Panc1 (cell line): ENCODE results near the gene TPRG1L. TPM values are rescaled to one million over a fixed set of nuclear protein-coding genes. Genes with fewer than 3 reads are reported as not detected.

ENCODE experiments used
- ATAC-seq: fragments of 200-7000 bp; cut with Tn5 transposase; 2 replicates; pipeline ENCODE4 v1.9.1; 2020; ENCODE audit warnings: mild to moderate bottlenecking, moderate library complexity
- BruUV-seq: library from RNA; stranded (reverse); fragments of 400-500 nt; replicated peaks from 2 replicates; lab custom pipeline; 2021; lab: Mats Ljungman, UMichigan
- CTCF ChIA-PET: fragments of 300-600 bp; sonication (Branson Sonifier 250); formaldehyde crosslinking; loops from one replicate; lab custom pipeline; 2022; ENCODE audit warnings: antibody characterized with exemption; lab: Charles Lee
- POLR2A ChIA-PET: fragments of 300-600 bp; sonication (Branson Sonifier 250); formaldehyde crosslinking; loops from one replicate; lab custom pipeline; 2022; ENCODE audit warnings: antibody characterized with exemption; lab: Charles Lee
- DNase-seq: peaks from one replicate; pipeline ENCODE4 v3.0.0-alpha.2; 2010; ENCODE audit warnings: low read depth, low spot score
- H3K27ac ChIP-seq: 2 replicates; pipeline ENCODE4 v1.5.1; 2011; ENCODE audit warnings: mild to moderate bottlenecking, low read length, inconsistent platforms
- H3K27me3 ChIP-seq: fragments of 200-500 bp; sonication (Bioruptor generic); 2 replicates; pipeline ENCODE4 v1.6.0; 2014; ENCODE audit warnings: low read length, inconsistent platforms; ENCODE audit not compliant: control insufficient read depth, insufficient read depth
- H3K36me3 ChIP-seq: fragments of 200-500 bp; sonication (Bioruptor generic); 2 replicates; pipeline ENCODE4 v1.5.1; 2014; ENCODE audit warnings: inconsistent platforms, mild to moderate bottlenecking, low read length, moderate library complexity; ENCODE audit not compliant: control insufficient read depth, insufficient read depth
- H3K4me1 ChIP-seq: 2 replicates; pipeline ENCODE4 v1.5.1; 2011; ENCODE audit warnings: inconsistent platforms, mild to moderate bottlenecking, low read length, moderate library complexity; ENCODE audit not compliant: control insufficient read depth, insufficient read depth
- H3K4me3 ChIP-seq, 2 experiments: 2 replicates each; pipeline ENCODE4 v1.5.1; 2011 to 2012; ENCODE audit warnings: low read depth in 2 of 2, low read length in 2 of 2, mild to moderate bottlenecking in 2 of 2, inconsistent platforms in 1 of 2, moderate library complexity in 1 of 2
- H3K9me3 ChIP-seq: fragments of 200-500 bp; sonication (Bioruptor generic); 2 replicates; pipeline ENCODE4 v1.5.1; 2014; ENCODE audit warnings: low read depth, mild to moderate bottlenecking, inconsistent platforms, low read length, moderate library complexity; ENCODE audit not compliant: control insufficient read depth, insufficient read depth
- POLR2AphosphoS5 ChIP-seq: IDR thresholded peaks from 2 replicates; pipeline ENCODE4 v1.6.1; 2012; ENCODE audit warnings: mild to moderate bottlenecking, low read depth, low read length, moderate library complexity
- SIN3A ChIP-seq: IDR thresholded peaks from 2 replicates; pipeline ENCODE4 v1.6.1; 2012; ENCODE audit warnings: low read depth, mild to moderate bottlenecking, low read length, moderate library complexity, borderline replicate concordance; ENCODE audit not compliant: insufficient read depth
- TCF7L2 ChIP-seq: IDR thresholded peaks from 2 replicates; pipeline ENCODE4 v1.6.1; 2011; ENCODE audit warnings: mild to moderate bottlenecking, low read depth, low read length, inconsistent platforms
- in situ Hi-C: cut with HindIII; loops from 2 replicates; pipeline ENCODE4 v1.10.0; 2016; ENCODE audit warnings: low sequenced_read_pairs, low pct_unique_long_range_greater_than_20kb
- intact Hi-C: fragments of 100-400 bp; cut with micrococcal nuclease; formaldehyde crosslinking; loops from one replicate; pipeline ENCODE4 v1.10.0; 2022; ENCODE audit not compliant: unreplicated experiment
- total RNA-seq: library from RNA; stranded (reverse); gene quantifications from one replicate; pipeline ENCODE4 v1.2.1, GENCODE V29; 2021; ENCODE audit not compliant: unreplicated experiment
- TF ChIP-seq, protein P1 (sequence below): fragments of 450-650 bp; IDR thresholded peaks from 2 replicates; pipeline ENCODE4 v1.5.1; 2017; ENCODE audit warnings: mild to moderate bottlenecking
- TF ChIP-seq, protein P2 (sequence below), 2 experiments: IDR thresholded peaks; 2 replicates each; pipeline ENCODE4 v1.6.1; 2011 to 2012; ENCODE audit warnings: low read depth in 2 of 2, control low read depth in 1 of 2, low read length in 1 of 2, mild to moderate bottlenecking in 1 of 2, moderate library complexity in 1 of 2; ENCODE audit not compliant: insufficient read depth in 1 of 2

Gene TPRG1L
- total RNA-seq, 1 experiment from 2014 or later, result 57.5 TPM

DNA sequence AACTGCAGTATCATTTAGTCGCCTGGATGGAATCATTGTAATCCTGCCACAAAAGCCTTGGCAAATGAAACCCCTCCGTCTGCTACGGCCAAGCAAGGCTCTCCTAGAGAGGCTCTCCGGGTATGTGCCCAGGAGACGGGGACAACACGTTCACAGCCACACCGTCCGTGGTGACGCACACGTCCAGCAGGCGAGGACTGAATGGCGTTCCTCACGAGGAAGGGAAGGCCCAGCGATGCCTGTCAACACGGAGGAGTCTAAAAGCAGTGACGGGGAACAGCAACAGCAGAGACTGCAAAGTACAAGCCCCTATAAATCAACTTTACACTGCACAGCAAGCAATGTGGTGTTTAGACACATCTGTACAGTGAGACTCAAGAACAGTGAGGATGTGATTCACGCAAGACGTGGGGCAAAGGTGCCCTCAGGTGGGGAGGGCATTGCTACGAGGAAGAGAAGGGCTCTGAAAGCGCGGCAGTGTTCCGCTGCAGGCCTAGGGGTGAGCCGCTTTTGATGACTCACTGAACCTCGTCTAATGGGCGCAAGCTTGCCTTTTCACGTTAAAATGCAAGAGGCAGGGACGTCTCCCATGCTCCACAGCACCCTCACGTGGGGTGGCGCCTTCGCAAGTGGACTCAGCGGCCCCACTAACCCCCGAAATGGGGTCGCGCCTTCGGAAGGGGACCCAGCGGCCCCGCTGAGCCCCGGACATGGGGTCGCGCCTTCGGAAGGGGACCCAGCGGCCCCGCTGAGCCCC, 18.3 kb downstream of the TPRG1L start:
- intact Hi-C loops (no loop called here), in situ Hi-C loops (no loop called here)
- ChIA-PET CTCF (no interaction called here), POLR2A (no interaction called here)
- H3K4me1 ChIP-seq, result no peaks in the 10 kb centered on the region
- BruUV-seq, result no TSS peak
- ATAC-seq, result no peak
- no peak for TF ChIP-seq POLR2AphosphoS5
- TF ChIP-seq, protein P1, sequence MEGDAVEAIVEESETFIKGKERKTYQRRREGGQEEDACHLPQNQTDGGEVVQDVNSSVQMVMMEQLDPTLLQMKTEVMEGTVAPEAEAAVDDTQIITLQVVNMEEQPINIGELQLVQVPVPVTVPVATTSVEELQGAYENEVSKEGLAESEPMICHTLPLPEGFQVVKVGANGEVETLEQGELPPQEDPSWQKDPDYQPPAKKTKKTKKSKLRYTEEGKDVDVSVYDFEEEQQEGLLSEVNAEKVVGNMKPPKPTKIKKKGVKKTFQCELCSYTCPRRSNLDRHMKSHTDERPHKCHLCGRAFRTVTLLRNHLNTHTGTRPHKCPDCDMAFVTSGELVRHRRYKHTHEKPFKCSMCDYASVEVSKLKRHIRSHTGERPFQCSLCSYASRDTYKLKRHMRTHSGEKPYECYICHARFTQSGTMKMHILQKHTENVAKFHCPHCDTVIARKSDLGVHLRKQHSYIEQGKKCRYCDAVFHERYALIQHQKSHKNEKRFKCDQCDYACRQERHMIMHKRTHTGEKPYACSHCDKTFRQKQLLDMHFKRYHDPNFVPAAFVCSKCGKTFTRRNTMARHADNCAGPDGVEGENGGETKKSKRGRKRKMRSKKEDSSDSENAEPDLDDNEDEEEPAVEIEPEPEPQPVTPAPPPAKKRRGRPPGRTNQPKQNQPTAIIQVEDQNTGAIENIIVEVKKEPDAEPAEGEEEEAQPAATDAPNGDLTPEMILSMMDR, result no peak
- no peak for TF ChIP-seq SIN3A
- TF ChIP-seq TCF7L2, result no peak
- TF ChIP-seq, protein P2, sequence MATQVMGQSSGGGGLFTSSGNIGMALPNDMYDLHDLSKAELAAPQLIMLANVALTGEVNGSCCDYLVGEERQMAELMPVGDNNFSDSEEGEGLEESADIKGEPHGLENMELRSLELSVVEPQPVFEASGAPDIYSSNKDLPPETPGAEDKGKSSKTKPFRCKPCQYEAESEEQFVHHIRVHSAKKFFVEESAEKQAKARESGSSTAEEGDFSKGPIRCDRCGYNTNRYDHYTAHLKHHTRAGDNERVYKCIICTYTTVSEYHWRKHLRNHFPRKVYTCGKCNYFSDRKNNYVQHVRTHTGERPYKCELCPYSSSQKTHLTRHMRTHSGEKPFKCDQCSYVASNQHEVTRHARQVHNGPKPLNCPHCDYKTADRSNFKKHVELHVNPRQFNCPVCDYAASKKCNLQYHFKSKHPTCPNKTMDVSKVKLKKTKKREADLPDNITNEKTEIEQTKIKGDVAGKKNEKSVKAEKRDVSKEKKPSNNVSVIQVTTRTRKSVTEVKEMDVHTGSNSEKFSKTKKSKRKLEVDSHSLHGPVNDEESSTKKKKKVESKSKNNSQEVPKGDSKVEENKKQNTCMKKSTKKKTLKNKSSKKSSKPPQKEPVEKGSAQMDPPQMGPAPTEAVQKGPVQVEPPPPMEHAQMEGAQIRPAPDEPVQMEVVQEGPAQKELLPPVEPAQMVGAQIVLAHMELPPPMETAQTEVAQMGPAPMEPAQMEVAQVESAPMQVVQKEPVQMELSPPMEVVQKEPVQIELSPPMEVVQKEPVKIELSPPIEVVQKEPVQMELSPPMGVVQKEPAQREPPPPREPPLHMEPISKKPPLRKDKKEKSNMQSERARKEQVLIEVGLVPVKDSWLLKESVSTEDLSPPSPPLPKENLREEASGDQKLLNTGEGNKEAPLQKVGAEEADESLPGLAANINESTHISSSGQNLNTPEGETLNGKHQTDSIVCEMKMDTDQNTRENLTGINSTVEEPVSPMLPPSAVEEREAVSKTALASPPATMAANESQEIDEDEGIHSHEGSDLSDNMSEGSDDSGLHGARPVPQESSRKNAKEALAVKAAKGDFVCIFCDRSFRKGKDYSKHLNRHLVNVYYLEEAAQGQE (IDR thresholded peaks at IDR 0.05; ENCODE audit: insufficient read depth in 1 of 2, low read depth in 2 of 2, low read length in 1 of 2), result no peak
- H3K36me3 ChIP-seq, result peaks cover 3% of the 10 kb centered on the region; the same call in 1 of the 2 replicates
- no peaks in the 10 kb centered on the region for H3K27me3 ChIP-seq
- DNase-seq, result no peak
- H3K4me3 ChIP-seq, result no peak overlapping the region
- H3K9me3 ChIP-seq, result no peaks in the 10 kb centered on the region
- no peak overlapping the region for H3K27ac ChIP-seq

DNA sequence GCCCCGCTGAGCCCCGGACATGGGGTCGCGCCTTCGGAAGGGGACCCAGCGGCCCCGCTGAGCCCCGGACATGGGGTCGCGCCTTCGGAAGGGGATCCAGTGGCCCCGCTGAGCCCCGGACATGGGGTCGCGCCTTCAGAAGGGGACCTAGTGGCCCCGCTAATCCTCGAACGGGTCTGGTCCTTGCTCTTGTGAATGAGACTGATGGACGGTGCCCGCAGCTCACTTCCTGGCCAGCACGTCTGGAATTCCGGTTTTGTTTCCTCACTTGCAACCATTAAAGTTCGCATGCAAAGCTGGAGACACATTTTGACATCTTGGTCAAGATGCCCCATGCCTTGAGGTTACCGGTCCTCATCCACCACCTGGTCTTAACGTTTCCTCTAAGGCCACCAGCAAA, 19.5 kb downstream of the TPRG1L start:
- no TSS peak for BruUV-seq
- Histone ChIP-seq H3K9me3 (no peaks in the 10 kb centered on the region), H3K4me1 (peaks cover 7% of the 10 kb centered on the region; the same call in 1 of the 2 replicates), H3K36me3 (peaks cover 3% of the 10 kb centered on the region), H3K27ac (no peak overlapping the region), H3K27me3 (no peaks in the 10 kb centered on the region), H3K4me3 (no peak overlapping the region)
- in situ Hi-C loops (no loop called here), intact Hi-C loops (no loop called here)
- no peak for DNase-seq
- no peak for ATAC-seq
- ChIA-PET POLR2A (no interaction called here), CTCF (no interaction called here)
- no peak for TF ChIP-seq TCF7L2
- TF ChIP-seq SIN3A, result no peak
- TF ChIP-seq, protein P1, result no peak
- TF ChIP-seq, protein P2 (IDR thresholded peaks at IDR 0.05; ENCODE audit: insufficient read depth in 1 of 2, low read depth in 2 of 2, low read length in 1 of 2), result no peak
- TF ChIP-seq POLR2AphosphoS5, result no peak
